ENCODE measurements around the gene DDX23.
A peak's percentile ranks its signal among the peaks of the same experiment; 100 is the strongest.

The DDX23 gene

DNA sequence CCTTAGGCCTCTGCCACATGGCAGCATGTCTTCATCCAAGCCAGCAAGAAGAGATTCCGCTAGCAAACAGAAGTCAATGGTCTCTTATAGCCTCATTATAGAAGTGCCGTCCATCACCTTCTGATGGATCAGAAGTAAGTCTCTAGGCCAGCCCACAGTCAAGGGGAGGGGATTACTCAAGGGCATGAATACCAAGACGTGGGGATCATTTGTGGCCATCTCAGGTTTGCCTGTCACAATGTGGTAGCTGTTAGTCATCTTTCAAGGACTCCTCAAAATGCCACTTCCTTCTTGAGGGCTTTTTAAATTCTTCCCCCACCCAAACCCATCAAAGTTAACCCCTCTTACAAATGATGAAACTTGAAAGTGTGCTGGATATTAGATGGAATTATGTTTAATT is 55.0 kb downstream of the DDX23 start:
- no peak overlapping the region for H3K4me3 ChIP-seq (IDR thresholded peaks at IDR 0.05; ENCODE audit: insufficient read depth, low read depth, low read length)
- H3K79me2 ChIP-seq (ENCODE audit: insufficient read depth, low read depth) = no peaks in the 10 kb centered on the region
- H3K36me3 ChIP-seq (ENCODE audit: insufficient read depth) = no peaks in the 10 kb centered on the region
- TF ChIP-seq, protein P1, sequence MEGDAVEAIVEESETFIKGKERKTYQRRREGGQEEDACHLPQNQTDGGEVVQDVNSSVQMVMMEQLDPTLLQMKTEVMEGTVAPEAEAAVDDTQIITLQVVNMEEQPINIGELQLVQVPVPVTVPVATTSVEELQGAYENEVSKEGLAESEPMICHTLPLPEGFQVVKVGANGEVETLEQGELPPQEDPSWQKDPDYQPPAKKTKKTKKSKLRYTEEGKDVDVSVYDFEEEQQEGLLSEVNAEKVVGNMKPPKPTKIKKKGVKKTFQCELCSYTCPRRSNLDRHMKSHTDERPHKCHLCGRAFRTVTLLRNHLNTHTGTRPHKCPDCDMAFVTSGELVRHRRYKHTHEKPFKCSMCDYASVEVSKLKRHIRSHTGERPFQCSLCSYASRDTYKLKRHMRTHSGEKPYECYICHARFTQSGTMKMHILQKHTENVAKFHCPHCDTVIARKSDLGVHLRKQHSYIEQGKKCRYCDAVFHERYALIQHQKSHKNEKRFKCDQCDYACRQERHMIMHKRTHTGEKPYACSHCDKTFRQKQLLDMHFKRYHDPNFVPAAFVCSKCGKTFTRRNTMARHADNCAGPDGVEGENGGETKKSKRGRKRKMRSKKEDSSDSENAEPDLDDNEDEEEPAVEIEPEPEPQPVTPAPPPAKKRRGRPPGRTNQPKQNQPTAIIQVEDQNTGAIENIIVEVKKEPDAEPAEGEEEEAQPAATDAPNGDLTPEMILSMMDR (conservative IDR thresholded peaks at IDR 0.05; ENCODE audit: low read depth, low read length) = no peak
- H2AFZ ChIP-seq (ENCODE audit: low read depth) = no peak overlapping the region
- H3K27me3 ChIP-seq (ENCODE audit: insufficient read depth, low read depth) = no peaks in the 10 kb centered on the region
- no peak overlapping the region for H3K27ac ChIP-seq
- H4K20me1 ChIP-seq (ENCODE audit: insufficient read depth) = no peaks in the 10 kb centered on the region
- no peak overlapping the region for H3K9ac ChIP-seq
- H3K4me1 ChIP-seq (ENCODE audit: low read depth, poor library complexity, severe bottlenecking) = no peaks in the 10 kb centered on the region
- no peak overlapping the region for H3K4me2 ChIP-seq

DNA sequence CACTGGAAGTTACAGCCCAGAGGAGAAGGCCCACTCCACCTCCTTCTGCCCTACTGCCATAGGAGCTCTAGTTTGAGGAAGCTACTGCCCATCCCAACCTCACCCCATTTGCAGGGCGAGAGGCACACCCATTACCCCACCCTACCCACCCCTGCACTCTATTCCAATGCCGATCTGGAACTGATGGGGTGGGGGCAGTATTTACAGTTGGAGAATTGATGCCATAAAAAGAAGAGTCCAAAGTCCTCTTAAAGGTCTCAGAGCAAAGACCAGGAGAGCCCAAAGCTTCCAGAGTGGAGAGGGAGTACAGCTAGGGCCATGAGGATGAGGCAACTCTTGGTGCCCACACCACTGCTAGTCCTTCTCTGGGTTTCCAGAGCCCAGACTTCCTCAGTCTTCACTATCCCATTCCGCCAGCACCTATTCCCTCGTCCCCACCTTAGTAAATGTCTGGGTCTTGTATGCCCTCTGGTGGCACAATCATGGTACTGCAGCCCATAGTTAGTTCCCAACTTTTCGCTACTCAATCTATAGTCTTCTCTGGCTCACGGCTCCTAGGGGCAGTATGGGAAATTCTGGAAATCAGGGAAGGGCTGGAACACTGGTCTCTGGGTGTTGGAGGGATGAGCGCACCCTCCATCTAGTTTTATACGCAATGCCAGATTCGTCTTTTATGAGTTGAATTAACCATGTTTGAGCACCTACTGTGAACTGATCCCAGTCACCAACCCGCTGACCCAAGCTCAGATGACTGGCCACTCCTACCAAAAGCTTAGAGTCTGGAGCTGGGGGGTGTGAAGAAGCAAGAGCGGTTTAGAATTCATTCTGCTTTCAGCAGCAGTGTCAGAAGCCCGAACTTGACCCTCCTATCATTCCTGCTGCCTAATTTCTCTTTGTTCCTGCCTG is 56.2 kb downstream of the DDX23 start:
- H3K36me3 ChIP-seq (ENCODE audit: insufficient read depth) = no peaks in the 10 kb centered on the region
- H3K27ac ChIP-seq = no peak overlapping the region
- no peaks in the 10 kb centered on the region for H4K20me1 ChIP-seq (ENCODE audit: insufficient read depth)
- H3K79me2 ChIP-seq (ENCODE audit: insufficient read depth, low read depth) = no peaks in the 10 kb centered on the region
- peak overlapping the region; percentile 44; the same call in 1 of the 2 replicates for H2AFZ ChIP-seq (ENCODE audit: low read depth)
- H3K4me3 ChIP-seq (IDR thresholded peaks at IDR 0.05; ENCODE audit: insufficient read depth, low read depth, low read length) = no peak overlapping the region
- H3K27me3 ChIP-seq (ENCODE audit: insufficient read depth, low read depth) = no peaks in the 10 kb centered on the region
- TF ChIP-seq, protein P1 (conservative IDR thresholded peaks at IDR 0.05; ENCODE audit: low read depth, low read length) = peak; percentile 99
- H3K9ac ChIP-seq = no peak overlapping the region
- no peaks in the 10 kb centered on the region for H3K4me1 ChIP-seq (ENCODE audit: low read depth, poor library complexity, severe bottlenecking)
- peak overlapping the region; percentile 26; the same call in 1 of the 2 replicates for H3K4me2 ChIP-seq

DNA sequence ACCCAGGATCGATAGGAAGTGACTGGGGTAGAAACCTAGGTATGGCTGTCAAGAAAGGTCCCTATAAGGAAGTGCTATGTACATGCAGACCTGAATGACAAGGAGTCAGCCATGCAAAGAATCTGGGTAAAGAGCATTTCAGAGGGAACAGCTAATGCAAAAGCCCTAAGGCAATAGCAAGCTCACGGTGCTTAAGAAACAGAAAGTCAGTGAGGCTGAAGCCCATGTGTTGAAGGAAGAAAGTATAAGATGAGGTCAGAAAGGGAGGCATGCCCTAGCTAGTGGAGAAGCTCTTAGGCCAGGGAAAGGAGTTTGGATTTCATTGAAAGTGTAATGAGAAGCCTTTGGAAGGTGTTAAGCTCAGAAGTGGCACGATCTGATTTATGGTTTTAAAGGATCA is 57.1 kb downstream of the DDX23 start:
- H3K9ac ChIP-seq = no peak overlapping the region
- no peak overlapping the region for H3K4me2 ChIP-seq
- H3K79me2 ChIP-seq (ENCODE audit: insufficient read depth, low read depth) = no peaks in the 10 kb centered on the region
- peaks cover 9% of the 10 kb centered on the region for H3K4me1 ChIP-seq (ENCODE audit: low read depth, poor library complexity, severe bottlenecking)
- H3K27me3 ChIP-seq (ENCODE audit: insufficient read depth, low read depth) = no peaks in the 10 kb centered on the region
- H4K20me1 ChIP-seq (ENCODE audit: insufficient read depth) = no peaks in the 10 kb centered on the region
- H3K4me3 ChIP-seq (IDR thresholded peaks at IDR 0.05; ENCODE audit: insufficient read depth, low read depth, low read length) = no peak overlapping the region
- H3K36me3 ChIP-seq (ENCODE audit: insufficient read depth) = no peaks in the 10 kb centered on the region
- no peak overlapping the region for H2AFZ ChIP-seq (ENCODE audit: low read depth)
- no peak overlapping the region for H3K27ac ChIP-seq
- TF ChIP-seq, protein P1 (conservative IDR thresholded peaks at IDR 0.05; ENCODE audit: low read depth, low read length) = no peak

DNA sequence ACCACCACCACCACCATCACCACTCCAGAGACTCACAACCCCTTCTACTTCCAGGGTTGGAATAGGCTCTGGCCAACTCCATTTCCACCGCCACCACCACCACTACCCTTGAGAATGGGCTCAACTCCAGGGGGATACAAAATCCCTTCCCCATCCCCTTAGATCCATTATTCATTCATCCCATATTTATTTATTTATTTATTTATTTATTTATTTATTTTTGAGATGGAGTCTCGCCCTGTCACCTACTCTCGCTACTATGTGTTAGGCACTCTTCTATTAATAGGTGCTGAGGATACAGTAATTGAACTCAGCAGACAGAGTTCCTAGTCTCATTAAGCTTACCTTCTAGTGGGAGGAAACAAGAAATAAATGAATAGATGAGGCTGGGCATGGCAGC is 58.3 kb downstream of the DDX23 start:
- Histone ChIP-seq H3K4me3 (IDR thresholded peaks at IDR 0.05; ENCODE audit: insufficient read depth, low read depth, low read length) (no peak overlapping the region), H3K27me3 (ENCODE audit: insufficient read depth, low read depth) (no peaks in the 10 kb centered on the region), H2AFZ (ENCODE audit: low read depth) (no peak overlapping the region), H3K4me1 (ENCODE audit: low read depth, poor library complexity, severe bottlenecking) (peaks cover 12% of the 10 kb centered on the region), H4K20me1 (ENCODE audit: insufficient read depth) (no peaks in the 10 kb centered on the region), H3K36me3 (ENCODE audit: insufficient read depth) (no peaks in the 10 kb centered on the region), H3K4me2 (no peak overlapping the region), H3K27ac (no peak overlapping the region), H3K9ac (no peak overlapping the region), H3K79me2 (ENCODE audit: insufficient read depth, low read depth) (no peaks in the 10 kb centered on the region)
- TF ChIP-seq, protein P1 (conservative IDR thresholded peaks at IDR 0.05; ENCODE audit: low read depth, low read length) = no peak
